ENCODE data around the gene GDPD4. TPM values are rescaled to one million over a fixed set of nuclear protein-coding genes. Genes with fewer than 3 reads are reported as not detected.

The GDPD4 gene
- total RNA-seq, 2 experiments from 2014 or later: not detected

DNA sequence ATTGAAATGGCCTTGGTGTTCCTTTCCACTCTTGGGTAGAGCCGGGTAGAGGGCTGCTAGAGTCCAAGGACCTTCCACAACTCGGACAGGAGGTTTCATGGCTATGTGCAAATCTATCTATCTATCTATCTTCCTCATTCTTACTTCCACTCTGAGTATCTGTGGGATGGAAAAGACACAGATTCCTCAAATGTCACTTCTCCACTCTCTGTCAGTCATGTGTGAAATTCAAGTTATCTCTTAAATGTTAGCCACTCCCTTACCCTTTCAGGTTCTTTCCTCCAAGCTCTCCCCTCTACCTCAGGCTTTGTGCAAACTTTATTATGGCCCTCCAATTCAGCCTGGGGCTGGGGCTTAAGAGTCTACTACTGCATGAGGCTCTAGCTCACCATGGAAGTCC is 84.3 kb downstream of the GDPD4 start:
- no peaks in the 10 kb centered on the region for H3K4me1 Mint-ChIP-seq (ENCODE audit: low read depth)
- no peak overlapping the region for H3K27ac Mint-ChIP-seq
- no peak overlapping the region for H3K4me3 Mint-ChIP-seq
- no peaks in the 10 kb centered on the region for H3K36me3 Mint-ChIP-seq (ENCODE audit: low read depth)
- H3K27me3 Mint-ChIP-seq (ENCODE audit: low read depth): peaks cover 12% of the 10 kb centered on the region
- CTCF ChIA-PET: no interaction called here
- no peaks in the 10 kb centered on the region for H3K9me3 Mint-ChIP-seq
- intact Hi-C loops (cut with micrococcal nuclease): no loop called here
- DNase-seq: no peak

DNA sequence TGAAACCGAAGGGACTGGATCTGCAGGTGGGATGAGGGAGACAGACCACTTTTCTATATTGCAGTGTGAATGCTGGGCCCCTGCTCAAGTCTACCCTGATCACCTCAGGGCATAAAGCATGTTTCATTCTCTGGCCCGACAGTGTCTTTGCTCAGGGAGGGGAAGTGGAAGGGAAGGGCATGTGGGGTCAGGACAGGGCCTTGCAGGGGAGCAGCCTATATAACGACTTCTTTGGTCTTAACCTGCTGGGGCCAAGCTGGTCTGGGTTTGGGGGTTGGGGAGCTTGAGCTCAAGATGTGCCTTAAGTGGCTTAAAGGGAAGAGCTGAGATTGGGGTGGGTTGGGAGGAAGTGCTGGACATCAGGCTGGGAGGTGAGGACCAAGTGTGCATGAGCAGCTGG is 86.4 kb downstream of the GDPD4 start:
- no peak overlapping the region for H3K27ac Mint-ChIP-seq
- CTCF ChIA-PET: interaction anchor here (0.6 kb wide), 1 partner anchor 229 kb away, joined by 4 read pairs; no protein-coding TSS in a partner anchor
- H3K4me3 Mint-ChIP-seq: no peak overlapping the region
- H3K9me3 Mint-ChIP-seq: no peaks in the 10 kb centered on the region
- no peaks in the 10 kb centered on the region for H3K4me1 Mint-ChIP-seq (ENCODE audit: low read depth)
- H3K27me3 Mint-ChIP-seq (ENCODE audit: low read depth): peaks cover 5% of the 10 kb centered on the region
- no peaks in the 10 kb centered on the region for H3K36me3 Mint-ChIP-seq (ENCODE audit: low read depth)
- intact Hi-C loops (cut with micrococcal nuclease): no loop called here
- DNase-seq: no peak

DNA sequence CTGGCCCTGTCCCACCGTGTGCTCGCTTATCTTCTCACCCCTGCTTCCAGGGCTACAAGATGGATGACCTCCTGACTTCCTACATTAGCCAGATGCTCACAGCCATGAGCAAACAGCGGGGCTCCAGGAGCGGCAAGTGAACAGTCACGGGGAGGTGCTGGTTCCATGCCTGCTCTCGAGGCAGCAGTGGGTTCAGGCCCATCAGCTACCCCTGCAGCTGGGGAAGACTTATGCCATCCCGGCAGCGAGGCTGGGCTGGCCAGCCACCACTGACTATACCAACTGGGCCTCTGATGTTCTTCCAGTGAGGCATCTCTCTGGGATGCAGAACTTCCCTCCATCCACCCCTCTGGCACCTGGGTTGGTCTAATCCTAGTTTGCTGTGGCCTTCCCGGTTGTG is 86.9 kb downstream of the GDPD4 start:
- Mint-ChIP-seq H3K36me3 (ENCODE audit: low read depth) (no peaks in the 10 kb centered on the region), H3K4me1 (ENCODE audit: low read depth) (no peaks in the 10 kb centered on the region), H3K27me3 (ENCODE audit: low read depth) (no peaks in the 10 kb centered on the region), H3K27ac (no peak overlapping the region), H3K4me3 (no peak overlapping the region), H3K9me3 (no peaks in the 10 kb centered on the region)
- intact Hi-C loops (cut with micrococcal nuclease): no loop called here
- DNase-seq: no peak
- CTCF ChIA-PET: interaction anchor here (0.6 kb wide), 1 partner anchor 230 kb away, joined by 4 read pairs; no protein-coding TSS in a partner anchor

DNA sequence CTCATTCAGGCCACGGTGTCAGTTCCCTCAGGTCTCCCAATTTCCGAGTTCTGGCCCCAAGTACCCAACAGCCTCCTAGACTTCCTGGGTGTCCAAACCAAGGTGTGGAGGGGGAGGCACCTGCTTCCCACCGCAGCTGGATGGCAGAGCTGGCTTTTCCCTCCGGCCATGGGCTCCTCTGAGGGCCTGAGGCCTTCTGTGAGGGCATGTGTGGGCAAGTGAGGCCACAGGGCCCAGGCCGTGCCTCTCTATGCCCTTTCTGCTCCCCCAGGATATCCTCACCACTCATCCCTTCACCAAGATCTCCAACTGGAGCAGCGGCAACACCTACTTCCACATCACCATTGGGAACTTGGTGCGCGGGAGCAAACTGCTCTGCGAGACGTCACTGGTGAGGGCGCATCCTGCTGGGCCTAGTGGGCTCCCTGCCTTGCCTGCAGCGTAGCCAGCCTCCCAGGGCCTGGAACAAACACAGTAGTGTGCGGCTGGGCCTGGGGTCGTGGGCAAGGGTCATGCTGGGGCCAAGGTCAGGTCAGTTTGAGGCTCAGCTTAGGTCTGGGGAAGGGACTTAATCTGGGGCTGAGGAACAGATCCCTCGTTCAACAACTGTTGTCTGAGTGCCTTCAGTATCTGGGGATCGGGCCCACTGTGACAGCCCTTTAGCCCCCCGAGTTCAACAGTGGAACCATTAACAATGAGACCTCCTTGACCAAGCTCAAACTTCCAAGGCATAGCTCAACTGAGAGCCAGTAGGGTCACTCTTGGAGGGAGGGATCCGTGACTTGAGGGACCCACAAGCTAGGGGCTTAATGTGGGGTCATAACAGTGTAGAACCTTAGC is 87.7 kb downstream of the GDPD4 start:
- Mint-ChIP-seq H3K27ac (no peak overlapping the region), H3K4me3 (no peak overlapping the region), H3K27me3 (ENCODE audit: low read depth) (no peaks in the 10 kb centered on the region), H3K36me3 (ENCODE audit: low read depth) (no peaks in the 10 kb centered on the region), H3K9me3 (no peaks in the 10 kb centered on the region), H3K4me1 (ENCODE audit: low read depth) (no peaks in the 10 kb centered on the region)
- CTCF ChIA-PET: no interaction called here
- intact Hi-C loops (cut with micrococcal nuclease): no loop called here
- no peak for DNase-seq

DNA sequence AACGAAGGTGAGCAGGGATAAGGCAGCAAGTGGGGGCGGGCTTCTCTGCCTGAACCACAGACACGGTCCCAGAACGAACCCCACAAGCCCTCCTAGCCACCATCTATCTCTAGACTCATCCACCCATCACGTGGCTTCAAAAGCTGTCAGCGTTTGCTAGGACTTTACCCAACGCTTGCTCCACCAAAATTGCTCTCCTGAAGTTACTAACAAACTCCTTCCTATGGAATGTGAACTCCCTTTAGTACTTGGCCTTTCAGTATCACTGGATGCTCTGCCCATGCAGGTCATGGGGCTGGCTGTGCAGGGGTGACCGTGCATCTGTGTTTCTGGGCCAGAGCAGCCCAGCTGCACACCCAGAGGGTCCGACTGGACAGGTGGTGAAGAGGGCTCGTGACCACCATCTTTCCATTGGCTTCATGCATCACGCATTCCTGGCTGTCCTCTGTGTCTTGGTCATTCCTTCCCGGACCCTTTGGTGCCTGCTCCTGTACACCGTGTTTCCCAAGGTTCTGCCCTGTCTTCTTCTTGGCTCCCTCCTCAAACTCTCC is 88.4 kb downstream of the GDPD4 start:
- CTCF ChIA-PET: no interaction called here
- no peaks in the 10 kb centered on the region for H3K27me3 Mint-ChIP-seq (ENCODE audit: low read depth)
- no peaks in the 10 kb centered on the region for H3K36me3 Mint-ChIP-seq (ENCODE audit: low read depth)
- intact Hi-C loops (cut with micrococcal nuclease): no loop called here
- H3K9me3 Mint-ChIP-seq: no peaks in the 10 kb centered on the region
- H3K4me3 Mint-ChIP-seq: no peak overlapping the region
- H3K4me1 Mint-ChIP-seq (ENCODE audit: low read depth): no peaks in the 10 kb centered on the region
- no peak for DNase-seq
- H3K27ac Mint-ChIP-seq: no peak overlapping the region

DNA sequence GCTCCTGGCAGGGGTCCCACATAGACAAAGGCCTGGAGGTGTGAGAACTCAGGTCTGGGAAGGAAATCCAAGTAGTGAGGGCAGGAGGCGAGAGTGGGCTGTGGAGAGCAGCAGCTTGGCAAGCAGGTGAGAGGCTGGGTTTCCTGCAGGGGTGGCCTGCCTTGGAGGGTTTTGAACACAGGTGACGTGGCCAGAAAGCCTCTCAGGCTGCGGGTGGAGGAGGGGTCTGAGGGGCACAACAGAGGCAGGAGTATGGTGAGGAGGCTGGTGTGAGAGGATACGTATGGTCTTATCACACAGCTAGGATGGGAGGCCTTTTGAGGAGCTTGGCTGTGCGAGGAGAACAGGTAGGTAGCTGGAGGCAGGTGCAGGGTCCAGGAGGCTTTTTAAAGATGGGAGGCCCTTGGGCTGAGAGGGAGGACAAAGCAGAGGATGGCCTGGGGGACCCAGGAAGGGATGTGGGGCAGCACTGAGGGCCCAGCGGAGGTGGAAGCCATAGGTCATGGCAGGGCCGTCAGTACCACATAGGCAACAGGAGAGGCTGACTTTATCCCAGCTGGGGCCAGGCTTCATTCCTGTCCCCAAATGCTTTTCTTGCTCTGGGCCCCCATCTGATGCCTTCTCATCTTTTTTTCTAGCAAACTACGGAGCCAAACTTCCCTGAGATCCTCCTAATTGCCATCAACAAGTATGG is 89.0 kb downstream of the GDPD4 start:
- Mint-ChIP-seq H3K4me3 (no peak overlapping the region), H3K36me3 (ENCODE audit: low read depth) (no peaks in the 10 kb centered on the region), H3K27ac (no peak overlapping the region), H3K27me3 (ENCODE audit: low read depth) (no peaks in the 10 kb centered on the region), H3K4me1 (ENCODE audit: low read depth) (no peaks in the 10 kb centered on the region), H3K9me3 (no peaks in the 10 kb centered on the region)
- no peak for DNase-seq
- intact Hi-C loops (cut with micrococcal nuclease): no loop called here
- CTCF ChIA-PET: interaction anchor here (0.9 kb wide), 1 partner anchor 19 kb away, joined by 3 read pairs; no protein-coding TSS in a partner anchor

DNA sequence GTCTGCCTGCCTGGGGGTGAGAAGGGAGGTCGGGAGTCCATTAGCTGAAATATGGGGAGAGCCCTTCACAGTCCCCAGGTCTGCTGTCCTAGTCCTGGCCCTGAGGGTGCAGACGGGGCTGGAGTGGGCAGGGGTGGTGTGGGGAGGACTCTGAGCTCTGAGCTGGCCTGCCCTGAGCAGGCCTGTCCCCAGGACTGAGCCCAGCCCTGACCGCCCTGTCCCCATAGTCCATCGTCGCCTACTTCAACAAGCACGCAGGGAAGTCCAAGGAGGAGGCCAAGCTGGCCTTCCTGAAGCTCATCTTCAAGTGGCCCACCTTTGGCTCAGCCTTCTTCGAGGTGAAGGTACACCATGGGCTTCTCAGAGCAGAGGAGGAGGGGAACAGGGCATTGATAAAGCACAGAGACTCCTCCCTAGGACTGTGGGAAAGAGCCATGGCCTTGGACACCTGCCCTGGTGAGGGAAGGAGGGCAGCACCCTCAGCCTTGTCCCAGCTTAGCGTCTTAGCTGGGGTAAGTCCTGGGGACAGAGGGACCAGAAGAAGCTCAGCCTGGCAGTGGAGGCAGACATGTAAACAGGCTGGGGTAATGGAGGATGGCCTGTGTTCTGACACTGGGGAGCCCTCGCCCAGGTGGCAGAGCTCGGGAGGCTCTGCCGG is 89.8 kb downstream of the GDPD4 start:
- no peak for DNase-seq
- CTCF ChIA-PET: interaction anchor here (0.9 kb wide), 1 partner anchor 18 kb away, joined by 3 read pairs; no protein-coding TSS in a partner anchor
- Mint-ChIP-seq H3K36me3 (ENCODE audit: low read depth) (no peaks in the 10 kb centered on the region), H3K27me3 (ENCODE audit: low read depth) (no peaks in the 10 kb centered on the region), H3K27ac (no peak overlapping the region), H3K4me1 (ENCODE audit: low read depth) (no peaks in the 10 kb centered on the region), H3K4me3 (no peak overlapping the region), H3K9me3 (no peaks in the 10 kb centered on the region)
- intact Hi-C loops (cut with micrococcal nuclease): no loop called here

DNA sequence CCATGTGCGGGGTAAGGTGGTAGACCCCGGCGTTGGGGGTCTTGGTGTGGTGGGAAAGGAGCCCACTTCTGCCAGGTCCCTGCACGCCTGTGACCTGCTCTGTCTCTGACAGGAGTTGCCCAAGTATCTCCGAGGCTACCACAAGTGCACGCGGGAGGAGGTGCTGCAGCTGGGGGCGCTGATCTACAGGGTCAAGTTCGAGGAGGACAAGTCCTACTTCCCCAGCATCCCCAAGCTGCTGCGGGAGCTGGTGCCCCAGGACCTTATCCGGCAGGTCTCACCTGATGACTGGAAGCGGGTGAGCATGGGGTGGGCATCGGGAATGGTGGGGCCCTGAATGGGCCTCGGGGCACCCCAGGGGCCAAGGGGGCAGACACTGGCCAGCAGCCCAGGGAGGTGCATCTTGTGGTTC is 90.4 kb downstream of the GDPD4 start:
- no peaks in the 10 kb centered on the region for H3K27me3 Mint-ChIP-seq (ENCODE audit: low read depth)
- CTCF ChIA-PET: no interaction called here
- no peaks in the 10 kb centered on the region for H3K36me3 Mint-ChIP-seq (ENCODE audit: low read depth)

DNA sequence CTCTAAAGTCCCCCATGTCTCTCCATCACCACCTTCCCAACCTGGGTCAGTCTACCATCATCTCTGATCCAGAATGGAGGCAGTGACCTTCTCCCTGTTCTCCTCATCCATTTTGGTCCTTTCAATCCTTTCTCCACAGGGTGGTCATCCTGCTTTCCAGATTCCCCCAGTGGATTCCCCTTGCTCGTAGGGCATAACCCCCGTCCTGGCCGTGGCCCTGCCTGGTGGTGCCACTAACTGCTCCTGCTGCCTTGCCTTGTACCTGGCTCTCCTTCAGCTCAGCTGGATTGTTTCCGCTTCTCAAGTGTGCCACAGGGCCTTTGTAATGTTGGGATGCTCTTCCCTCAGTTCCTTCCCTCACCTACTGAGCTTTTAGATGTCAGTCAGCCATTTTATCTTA is 91.8 kb downstream of the GDPD4 start:
- no peaks in the 10 kb centered on the region for H3K36me3 Mint-ChIP-seq (ENCODE audit: low read depth)
- no peak overlapping the region for H3K27ac Mint-ChIP-seq

More for the DNA sequence above, 90.4 kb downstream of the GDPD4 start:
- Mint-ChIP-seq H3K27ac (no peak overlapping the region), H3K9me3 (no peaks in the 10 kb centered on the region), H3K4me3 (no peak overlapping the region), H3K4me1 (ENCODE audit: low read depth) (no peaks in the 10 kb centered on the region)
- no peak for DNase-seq
- intact Hi-C loops (cut with micrococcal nuclease): no loop called here

DNA sequence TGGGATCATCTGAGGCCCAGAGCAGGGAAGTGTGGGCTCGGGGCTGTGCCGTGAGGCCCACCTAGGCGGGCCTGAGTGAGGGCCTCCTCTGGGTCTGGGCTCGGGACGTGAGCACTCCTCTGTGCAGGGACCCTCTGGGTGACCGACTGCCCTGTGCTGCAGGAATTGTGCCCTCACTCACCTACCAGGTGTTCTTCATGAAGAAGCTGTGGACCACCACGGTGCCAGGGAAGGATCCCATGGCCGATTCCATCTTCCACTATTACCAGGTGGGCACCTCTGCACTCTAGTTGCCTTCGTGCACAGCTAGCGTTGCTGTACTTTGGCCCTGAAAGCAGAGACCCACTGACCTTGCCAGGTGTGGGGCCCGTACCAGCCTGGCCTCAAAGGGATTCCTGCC is 93.0 kb downstream of the GDPD4 start:
- Mint-ChIP-seq H3K4me3 (no peak overlapping the region), H3K9me3 (no peaks in the 10 kb centered on the region), H3K27me3 (ENCODE audit: low read depth) (no peaks in the 10 kb centered on the region)

More for the DNA sequence above, 91.8 kb downstream of the GDPD4 start:
- CTCF ChIA-PET: no interaction called here
- DNase-seq: no peak
- intact Hi-C loops (cut with micrococcal nuclease): no loop called here
- Mint-ChIP-seq H3K4me3 (no peak overlapping the region), H3K9me3 (no peaks in the 10 kb centered on the region), H3K4me1 (ENCODE audit: low read depth) (no peaks in the 10 kb centered on the region), H3K27me3 (ENCODE audit: low read depth) (no peaks in the 10 kb centered on the region)

DNA sequence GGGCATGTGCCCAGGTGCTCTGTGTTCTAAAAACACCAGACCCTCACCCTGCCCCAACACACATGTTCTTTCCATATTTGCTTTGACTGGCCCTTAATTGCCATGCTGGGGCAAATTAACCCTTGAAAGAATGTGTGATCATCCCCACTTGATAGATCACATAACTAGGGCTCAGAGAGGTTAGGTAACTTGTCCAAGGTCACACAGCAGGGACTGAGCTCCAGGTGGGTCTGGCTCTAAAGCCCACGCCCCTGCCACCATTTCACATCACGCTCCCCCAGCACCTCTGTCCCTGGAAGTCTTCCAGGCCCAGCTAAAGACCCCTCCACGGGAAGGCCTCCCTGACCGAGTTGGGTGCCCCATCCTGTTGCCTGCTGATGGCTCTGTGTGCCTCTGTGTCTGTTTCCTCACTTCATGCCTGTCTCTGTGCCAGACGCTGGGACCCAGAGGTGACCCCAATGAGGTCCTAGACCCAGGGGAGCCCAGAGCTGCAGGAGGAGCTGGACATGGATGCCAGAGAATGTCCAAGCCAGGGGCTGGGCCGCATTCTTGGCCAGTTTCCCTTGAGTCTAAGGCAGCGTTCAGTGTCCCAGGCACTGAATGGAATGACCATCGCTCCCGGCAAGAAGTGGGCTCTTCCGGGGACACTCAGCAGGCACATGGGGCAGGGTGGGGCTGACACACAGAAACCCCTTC is 93.7 kb downstream of the GDPD4 start:
- Mint-ChIP-seq H3K36me3 (ENCODE audit: low read depth) (no peaks in the 10 kb centered on the region), H3K9me3 (no peaks in the 10 kb centered on the region), H3K27me3 (ENCODE audit: low read depth) (no peaks in the 10 kb centered on the region), H3K4me3 (no peak overlapping the region), H3K4me1 (ENCODE audit: low read depth) (no peaks in the 10 kb centered on the region), H3K27ac (no peak overlapping the region)
- CTCF ChIA-PET: no interaction called here
- intact Hi-C loops (cut with micrococcal nuclease): no loop called here
- DNase-seq: no peak

More for the DNA sequence above, 93.0 kb downstream of the GDPD4 start:
- DNase-seq: no peak
- intact Hi-C loops (cut with micrococcal nuclease): no loop called here
- CTCF ChIA-PET: no interaction called here
- Mint-ChIP-seq H3K36me3 (ENCODE audit: low read depth) (no peaks in the 10 kb centered on the region), H3K4me1 (ENCODE audit: low read depth) (no peaks in the 10 kb centered on the region), H3K27ac (no peak overlapping the region)

DNA sequence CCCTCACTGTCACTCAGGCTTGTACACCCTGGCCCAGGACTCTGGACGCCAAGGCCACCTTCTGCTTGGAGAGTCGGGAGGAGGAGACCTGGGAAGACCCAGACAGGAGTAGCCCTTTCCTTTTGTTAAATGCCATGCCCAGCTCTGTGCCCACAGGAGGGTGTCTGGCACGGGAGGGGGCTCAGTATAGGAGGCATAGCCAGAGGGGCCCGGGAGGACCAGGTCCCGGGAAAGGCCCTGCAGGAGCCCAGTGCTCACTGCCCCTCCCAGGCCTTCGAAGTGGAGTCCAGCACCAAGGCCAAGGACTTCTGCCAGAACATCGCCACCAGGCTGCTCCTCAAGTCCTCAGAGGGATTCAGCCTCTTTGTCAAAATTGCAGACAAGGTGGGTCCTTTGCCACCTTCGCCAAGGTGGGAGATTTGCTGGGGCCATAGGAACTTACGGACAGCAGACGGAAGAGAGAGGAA is 94.4 kb downstream of the GDPD4 start:
- no peaks in the 10 kb centered on the region for H3K36me3 Mint-ChIP-seq (ENCODE audit: low read depth)
- DNase-seq: no peak

More for the DNA sequence above, 94.4 kb downstream of the GDPD4 start:
- H3K27ac Mint-ChIP-seq: no peak overlapping the region
- intact Hi-C loops (cut with micrococcal nuclease): no loop called here
- CTCF ChIA-PET: no interaction called here
- no peak overlapping the region for H3K4me3 Mint-ChIP-seq
- H3K4me1 Mint-ChIP-seq (ENCODE audit: low read depth): no peaks in the 10 kb centered on the region
- H3K9me3 Mint-ChIP-seq: no peaks in the 10 kb centered on the region
- no peaks in the 10 kb centered on the region for H3K27me3 Mint-ChIP-seq (ENCODE audit: low read depth)

Measured in activated naive CD4-positive, alpha-beta T cell treated with anti-CD3 and anti-CD28 coated beads for 36 hours (primary cell).